ENCODE data around the gene SLC35E4.

- no peak for TF ChIP-seq CTCF (IDR thresholded peaks at IDR 0.05; ENCODE audit: borderline replicate concordance, extremely low read depth, low read length, poor library complexity, severe bottlenecking)
- no peak for TF ChIP-seq EZH2 (IDR thresholded peaks at IDR 0.05; ENCODE audit: borderline replicate concordance, low read depth, low read length, severe bottlenecking)
Observed at GRCh38 chr22:30596199-30596598, 39.4 kb upstream of the SLC35E4 start.
